Tibial nerve (tissue), 4 donors: ENCODE results near the gene BORCS6. TPM values are rescaled to one million over a fixed set of nuclear protein-coding genes. Genes with fewer than 3 reads are reported as not detected.
A peak's percentile ranks its signal among the peaks of the same experiment; 100 is the strongest.

Experiments used
- DNase-seq, 2 donors: peaks; one replicate each; pipeline ENCODE4 v3.0.0-alpha.2; 2019; ENCODE audit warnings: low spot score in 2 of 2
- H3K27ac ChIP-seq, 4 donors: fragments of 200-600 bp; sonication (generic) in 3 of 4; one replicate each; pipeline ENCODE4 v1.5.1; 2017 to 2019; ENCODE audit warnings: mild to moderate bottlenecking in 1 of 4
- H3K27me3 ChIP-seq, 2 donors: fragments of 200-600 bp; sonication (generic) in 1 of 2; one replicate each; pipeline versions ENCODE4 v1.5.1 to v1.6.0; 2017 to 2019
- H3K36me3 ChIP-seq, 3 donors: fragments of 200-600 bp; sonication (generic); one replicate each; pipeline ENCODE4 v1.5.1; 2018 to 2019
- H3K4me1 ChIP-seq, 4 donors: fragments of 200-600 bp; sonication (generic) in 3 of 4; one replicate each; pipeline ENCODE4 v1.5.1; 2017 to 2019
- H3K4me3 ChIP-seq, 4 donors: fragments of 200-600 bp; sonication (generic) in 3 of 4; one replicate each; pipeline ENCODE4 v1.5.1; 2017 to 2019; ENCODE audit warnings: mild to moderate bottlenecking in 1 of 4, moderate library complexity in 1 of 4
- H3K9me3 ChIP-seq, 4 donors: fragments of 200-600 bp; sonication (generic) in 3 of 4; one replicate each; pipeline ENCODE4 v1.5.1; 2017 to 2019
- EP300 ChIP-seq, 2 donors: sonication (generic); formaldehyde crosslinking; IDR thresholded peaks; one replicate each; pipeline ENCODE4 v1.6.1; 2017; ENCODE audit warnings: antibody characterized with exemption in 2 of 2, mild to moderate bottlenecking in 1 of 2
- POLR2A ChIP-seq, 2 donors: fragments of 450-650 bp; IDR thresholded peaks; one replicate each; pipeline ENCODE4 v1.6.1; 2017; ENCODE audit warnings: antibody characterized with exemption in 2 of 2, mild to moderate bottlenecking in 2 of 2, moderate library complexity in 2 of 2
- WGBS, 2 donors: methylation state at CpG; one replicate each; pipeline ENCODE4 v1.1.5; 2018; 5-methylcytosine and 5-hydroxymethylcytosine counted together
- total RNA-seq, 4 donors: library from RNA; depleted of rRNA; stranded (reverse); fragments of >200 nt; gene quantifications; one replicate each; pipeline ENCODE4 v1.1.0, GENCODE V29; 2016
- TF ChIP-seq, protein P1 (sequence below), 5 experiments: fragments of 200-600 bp in 3 of 5; fragments of 450-650 bp in 2 of 5; sonication (generic) in 3 of 5; IDR thresholded peaks; one replicate each; pipeline ENCODE4 v1.5.1; 2016 to 2019; ENCODE audit warnings: antibody characterized with exemption in 5 of 5, mild to moderate bottlenecking in 3 of 5, moderate library complexity in 2 of 5

BORCS6 gene
- total RNA-seq, 4 donors from 2014 or later: 13.8 to 22.4 (median 19.4) TPM

- H3K4me1 ChIP-seq: peaks cover 0 to 36% (median 19%) of the 10 kb centered on the region in 4 donors
- H3K27ac ChIP-seq: peak overlapping the region; percentile 88 to 99 (median 98)
- peak overlapping the region; percentile 64 to 77 (median 70) for H3K4me3 ChIP-seq
- no peaks in the 10 kb centered on the region for H3K9me3 ChIP-seq
- H3K27me3 ChIP-seq: no peaks in the 10 kb centered on the region
- DNase-seq: peak; percentile 89 to 94
- TF ChIP-seq EP300 (IDR thresholded peaks at IDR 0.05): peak; percentile 37 to 38
- TF ChIP-seq, protein P1, sequence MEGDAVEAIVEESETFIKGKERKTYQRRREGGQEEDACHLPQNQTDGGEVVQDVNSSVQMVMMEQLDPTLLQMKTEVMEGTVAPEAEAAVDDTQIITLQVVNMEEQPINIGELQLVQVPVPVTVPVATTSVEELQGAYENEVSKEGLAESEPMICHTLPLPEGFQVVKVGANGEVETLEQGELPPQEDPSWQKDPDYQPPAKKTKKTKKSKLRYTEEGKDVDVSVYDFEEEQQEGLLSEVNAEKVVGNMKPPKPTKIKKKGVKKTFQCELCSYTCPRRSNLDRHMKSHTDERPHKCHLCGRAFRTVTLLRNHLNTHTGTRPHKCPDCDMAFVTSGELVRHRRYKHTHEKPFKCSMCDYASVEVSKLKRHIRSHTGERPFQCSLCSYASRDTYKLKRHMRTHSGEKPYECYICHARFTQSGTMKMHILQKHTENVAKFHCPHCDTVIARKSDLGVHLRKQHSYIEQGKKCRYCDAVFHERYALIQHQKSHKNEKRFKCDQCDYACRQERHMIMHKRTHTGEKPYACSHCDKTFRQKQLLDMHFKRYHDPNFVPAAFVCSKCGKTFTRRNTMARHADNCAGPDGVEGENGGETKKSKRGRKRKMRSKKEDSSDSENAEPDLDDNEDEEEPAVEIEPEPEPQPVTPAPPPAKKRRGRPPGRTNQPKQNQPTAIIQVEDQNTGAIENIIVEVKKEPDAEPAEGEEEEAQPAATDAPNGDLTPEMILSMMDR (IDR thresholded peaks at IDR 0.05): peak in 2 of 5 experiments; percentile 25 to 35
- TF ChIP-seq POLR2A (IDR thresholded peaks at IDR 0.05): no peak
- 0% methylated on average over 32 of the region's 32 CpGs for WGBS, 2 donors
- no peaks in the 10 kb centered on the region for H3K36me3 ChIP-seq
Measured at GRCh38 chr17:8186787-8187516, 3.0 kb downstream of the BORCS6 start.

GRCh38 chr17:8186446-8186786, 3.6 kb downstream of the BORCS6 start:
- no peaks in the 10 kb centered on the region for H3K36me3 ChIP-seq
- H3K27ac ChIP-seq: peak overlapping the region; percentile 88 to 99 (median 98)
- no peak for DNase-seq
- no peaks in the 10 kb centered on the region for H3K27me3 ChIP-seq
- H3K4me1 ChIP-seq: peaks cover 0 to 31% (median 18%) of the 10 kb centered on the region in 4 donors
- H3K4me3 ChIP-seq: peak overlapping the region; percentile 64 to 77 (median 70)
- TF ChIP-seq EP300 (IDR thresholded peaks at IDR 0.05): no peak
- TF ChIP-seq, protein P1 (IDR thresholded peaks at IDR 0.05): peak in 3 of 5 experiments; percentile 49 to 68 (median 57)
- peak in 1 of 2 donors; percentile 2 for TF ChIP-seq POLR2A (IDR thresholded peaks at IDR 0.05)
- WGBS, 2 donors: 0 to 1% methylated on average over 23 of the region's 23 CpGs
- no peaks in the 10 kb centered on the region for H3K9me3 ChIP-seq

DNA sequence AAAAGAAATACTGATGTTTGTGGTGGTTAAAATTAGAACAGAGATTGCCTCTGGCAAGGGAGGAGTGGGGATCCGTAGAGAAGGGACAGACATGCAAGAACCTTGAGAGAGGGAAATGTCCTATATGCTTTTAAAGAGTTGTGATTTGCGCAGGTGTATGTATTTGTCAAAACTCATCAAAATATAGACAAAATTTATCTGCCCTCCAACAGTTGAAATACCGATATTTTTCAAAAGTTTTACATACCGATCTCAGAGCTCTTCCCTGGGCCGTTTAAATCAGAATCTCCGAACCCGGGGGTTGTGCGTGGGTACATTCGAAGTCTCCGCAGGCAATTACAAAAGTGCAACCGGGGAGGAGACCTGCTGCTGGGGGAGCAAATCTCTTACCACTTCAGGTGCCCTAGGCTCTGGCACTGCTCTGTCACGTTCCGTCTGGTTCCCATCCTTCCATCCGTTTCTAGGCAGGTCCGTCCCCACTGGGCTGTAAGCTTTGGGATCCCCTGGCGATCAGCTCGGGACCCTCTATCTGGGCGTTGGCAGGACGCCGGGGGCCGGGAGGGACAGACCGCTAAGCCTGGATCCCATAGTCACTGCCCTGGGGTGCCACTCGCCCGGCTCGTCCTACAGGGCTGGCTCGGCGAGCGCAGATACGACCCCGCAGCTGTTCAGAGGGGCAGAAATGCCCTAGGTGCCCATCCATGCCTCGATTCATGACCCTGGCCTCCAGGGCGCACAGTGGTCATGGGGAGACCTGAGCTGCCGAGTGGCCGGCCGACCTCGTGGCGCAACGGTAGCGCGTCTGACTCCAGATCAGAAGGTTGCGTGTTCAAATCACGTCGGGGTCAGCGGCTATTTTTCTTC, 4.2 kb downstream of the BORCS6 start:
- H3K27ac ChIP-seq: peak overlapping the region; percentile 88 to 99 (median 98)
- WGBS, 2 donors: 1 to 2% methylated on average over 20 to 40 of the region's 44 CpGs

GRCh38 chr17:8176998-8177731, 12.8 kb downstream of the BORCS6 start:
- DNase-seq: no peak
- Histone ChIP-seq H3K4me3 (peak overlapping the region; percentile 60 to 67 (median 64)), H3K4me1 (peaks cover 0 to 44% (median 22%) of the 10 kb centered on the region in 4 donors), H3K27ac (peak overlapping the region; percentile 77 to 98 (median 90)), H3K9me3 (no peaks in the 10 kb centered on the region), H3K27me3 (no peaks in the 10 kb centered on the region), H3K36me3 (no peaks in the 10 kb centered on the region)
- WGBS, 2 donors: 66 to 69% methylated on average over 19 of the region's 19 CpGs
- TF ChIP-seq, protein P1 (IDR thresholded peaks at IDR 0.05): no peak
- TF ChIP-seq EP300 (IDR thresholded peaks at IDR 0.05) (no peak), POLR2A (IDR thresholded peaks at IDR 0.05) (no peak)

More for the DNA sequence above, 4.2 kb downstream of the BORCS6 start:
- Histone ChIP-seq H3K27me3 (no peaks in the 10 kb centered on the region), H3K4me3 (peak overlapping the region; percentile 64 to 77 (median 70)), H3K36me3 (no peaks in the 10 kb centered on the region), H3K4me1 (peaks cover 0 to 25% (median 17%) of the 10 kb centered on the region in 4 donors), H3K9me3 (no peaks in the 10 kb centered on the region)
- DNase-seq: peak; percentile 91 to 97
- peak in 1 of 2 donors; percentile 71 for TF ChIP-seq EP300 (IDR thresholded peaks at IDR 0.05)
- TF ChIP-seq, protein P1 (IDR thresholded peaks at IDR 0.05): no peak
- peak; percentile 33 to 54 for TF ChIP-seq POLR2A (IDR thresholded peaks at IDR 0.05)
